Mammary epithelial cell (primary cell): ENCODE measurements around the gene ATG4B.

ENCODE experiments used
- EZH2 ChIP-seq: IDR thresholded peaks from 2 replicates; pipeline ENCODE4 v1.6.1; 2012; ENCODE audit warnings: low read length, inconsistent platforms, borderline replicate concordance
- TF ChIP-seq, protein P1 (sequence below), 2 donors: IDR thresholded peaks in 1 of 2; conservative IDR thresholded peaks in 1 of 2; 2 replicates each; pipeline ENCODE4 v1.5.1; 2011 to 2012; ENCODE audit warnings: inconsistent platforms in 2 of 2, low read length in 2 of 2, mild to moderate bottlenecking in 2 of 2, control low read depth in 1 of 2, low read depth in 1 of 2; ENCODE audit not compliant: insufficient read depth in 1 of 2; ENCODE audit errors: extremely low read depth in 1 of 2

DNA sequence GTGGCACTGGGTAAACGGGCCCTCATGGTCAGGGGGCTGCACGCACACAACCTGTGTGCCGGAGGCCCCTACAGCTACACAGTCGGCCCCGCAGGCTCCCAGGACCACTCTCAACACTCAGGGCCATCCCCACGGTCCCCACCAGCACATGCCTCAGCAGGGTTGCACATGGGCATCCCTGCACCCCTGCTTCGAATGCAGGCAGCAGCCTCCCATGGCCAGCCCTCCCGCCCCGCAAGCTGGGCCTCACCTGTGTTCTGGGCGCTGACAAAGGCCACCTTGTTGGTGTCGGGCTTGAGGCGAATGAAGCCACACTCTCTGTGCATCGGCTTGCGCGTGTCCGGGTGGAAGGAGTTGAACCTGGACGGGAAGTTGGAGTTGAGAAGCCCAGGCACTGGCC, 34.8 kb upstream of the ATG4B start:
- TF ChIP-seq, protein P1, sequence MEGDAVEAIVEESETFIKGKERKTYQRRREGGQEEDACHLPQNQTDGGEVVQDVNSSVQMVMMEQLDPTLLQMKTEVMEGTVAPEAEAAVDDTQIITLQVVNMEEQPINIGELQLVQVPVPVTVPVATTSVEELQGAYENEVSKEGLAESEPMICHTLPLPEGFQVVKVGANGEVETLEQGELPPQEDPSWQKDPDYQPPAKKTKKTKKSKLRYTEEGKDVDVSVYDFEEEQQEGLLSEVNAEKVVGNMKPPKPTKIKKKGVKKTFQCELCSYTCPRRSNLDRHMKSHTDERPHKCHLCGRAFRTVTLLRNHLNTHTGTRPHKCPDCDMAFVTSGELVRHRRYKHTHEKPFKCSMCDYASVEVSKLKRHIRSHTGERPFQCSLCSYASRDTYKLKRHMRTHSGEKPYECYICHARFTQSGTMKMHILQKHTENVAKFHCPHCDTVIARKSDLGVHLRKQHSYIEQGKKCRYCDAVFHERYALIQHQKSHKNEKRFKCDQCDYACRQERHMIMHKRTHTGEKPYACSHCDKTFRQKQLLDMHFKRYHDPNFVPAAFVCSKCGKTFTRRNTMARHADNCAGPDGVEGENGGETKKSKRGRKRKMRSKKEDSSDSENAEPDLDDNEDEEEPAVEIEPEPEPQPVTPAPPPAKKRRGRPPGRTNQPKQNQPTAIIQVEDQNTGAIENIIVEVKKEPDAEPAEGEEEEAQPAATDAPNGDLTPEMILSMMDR (conservative IDR thresholded peaks at IDR 0.05 in 1 of 2, IDR thresholded peaks at IDR 0.05 in 1 of 2; ENCODE audit: extremely low read depth in 1 of 2, insufficient read depth in 1 of 2, low read depth in 1 of 2, low read length in 2 of 2): no peak
- TF ChIP-seq EZH2: no peak
